ENCODE results near the gene CCDC110. TPM values are rescaled to one million over a fixed set of nuclear protein-coding genes. Genes with fewer than 3 reads are reported as not detected.

CCDC110 gene
- total RNA-seq, 1 donor from 2014 or later, result 0.73 TPM

DNA sequence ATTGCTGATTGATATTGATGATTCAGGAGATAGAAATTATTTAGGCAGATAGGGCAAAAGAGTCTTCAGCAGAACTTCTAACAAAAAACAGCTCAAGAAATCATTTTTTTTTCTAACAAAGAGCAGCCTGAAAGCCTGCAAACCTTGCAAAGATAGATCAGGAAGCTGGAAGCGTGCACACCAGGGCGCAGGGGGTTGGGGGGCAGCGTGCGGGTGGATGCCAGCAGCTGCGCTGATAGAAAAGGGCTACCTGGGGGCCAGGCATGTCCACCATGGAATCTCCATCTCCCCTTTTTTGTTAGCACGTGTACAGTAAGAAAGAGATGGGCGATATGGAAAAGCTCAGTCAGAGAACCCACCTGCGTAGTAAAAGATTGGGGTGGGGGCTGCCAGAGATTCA, 1.7 kb upstream of the CCDC110 start:
- DNase-seq (ENCODE audit: low read depth, low spot score), result no peak

GRCh38 chr4:185472103-185472542, 590 bp upstream of the CCDC110 start:
- DNase-seq (ENCODE audit: low read depth, low spot score), result no peak

DNA sequence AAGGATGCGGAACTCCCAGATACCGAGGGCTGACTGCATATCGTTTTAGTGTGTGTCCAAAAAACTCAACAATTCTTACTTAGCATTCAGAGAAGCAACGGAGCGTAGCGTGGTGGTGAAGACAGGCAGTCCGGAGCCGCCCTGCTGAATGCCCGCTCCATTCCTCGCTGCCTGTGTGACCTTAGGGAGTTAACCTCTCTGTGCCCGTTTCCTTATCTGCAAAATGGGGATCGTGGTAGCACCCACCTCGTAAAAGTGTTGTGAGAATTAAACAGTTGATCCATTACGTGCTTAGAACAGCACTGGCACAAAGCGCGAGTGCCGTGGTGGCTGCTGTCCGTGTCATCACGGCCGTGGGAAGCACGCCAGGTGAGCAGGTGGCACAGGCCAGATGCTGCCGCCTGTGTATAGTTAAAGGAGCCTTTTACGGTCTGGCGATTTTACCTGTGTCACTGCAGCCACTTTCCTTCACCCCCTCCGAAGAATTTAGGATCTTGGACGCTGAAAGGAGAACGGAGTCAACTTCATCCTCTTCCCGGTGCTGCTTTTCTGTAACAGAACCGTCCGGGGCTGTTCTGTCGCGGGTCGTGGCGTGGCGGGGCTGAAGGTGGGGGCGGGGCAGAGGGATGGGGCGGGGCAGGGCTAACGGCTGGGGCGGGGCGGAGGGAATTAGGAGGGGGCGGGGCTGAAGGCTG, 885 bp downstream of the CCDC110 start:
- no peak for DNase-seq (ENCODE audit: low read depth, low spot score)

- no peak for DNase-seq (ENCODE audit: low read depth, low spot score)
These were observed 1.9 kb downstream of the CCDC110 start for GRCh38 chr4:185469580-185470154.

- no peak for DNase-seq (ENCODE audit: low read depth, low spot score)
These were observed 2.5 kb downstream of the CCDC110 start for GRCh38 chr4:185468999-185469398.

- no peak for DNase-seq (ENCODE audit: low read depth, low spot score)
These were observed 3.5 kb downstream of the CCDC110 start for GRCh38 chr4:185467991-185468390.

- no peak for DNase-seq (ENCODE audit: low read depth, low spot score)
These were observed 4.4 kb downstream of the CCDC110 start for GRCh38 chr4:185467101-185467500.

DNA sequence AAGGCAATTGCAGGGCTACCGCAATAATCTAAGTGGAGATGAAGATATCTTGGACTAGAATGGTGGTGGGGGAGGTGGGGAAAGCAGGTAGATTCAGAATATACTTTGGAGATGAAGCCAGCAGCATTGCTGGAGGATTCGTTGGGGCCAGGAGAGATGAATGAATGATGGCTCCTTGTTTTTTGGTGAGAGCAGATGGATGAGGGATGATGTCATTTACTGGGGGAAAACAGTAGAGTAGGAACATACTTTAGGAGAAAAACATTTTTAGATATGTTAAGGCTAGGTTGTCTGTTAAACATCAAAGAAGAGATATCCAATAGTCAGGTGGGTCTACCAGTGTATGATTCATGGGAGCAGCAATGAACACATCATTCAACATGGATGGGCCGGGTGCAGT, 5.8 kb downstream of the CCDC110 start:
- no peak for DNase-seq (ENCODE audit: low read depth, low spot score)

DNA sequence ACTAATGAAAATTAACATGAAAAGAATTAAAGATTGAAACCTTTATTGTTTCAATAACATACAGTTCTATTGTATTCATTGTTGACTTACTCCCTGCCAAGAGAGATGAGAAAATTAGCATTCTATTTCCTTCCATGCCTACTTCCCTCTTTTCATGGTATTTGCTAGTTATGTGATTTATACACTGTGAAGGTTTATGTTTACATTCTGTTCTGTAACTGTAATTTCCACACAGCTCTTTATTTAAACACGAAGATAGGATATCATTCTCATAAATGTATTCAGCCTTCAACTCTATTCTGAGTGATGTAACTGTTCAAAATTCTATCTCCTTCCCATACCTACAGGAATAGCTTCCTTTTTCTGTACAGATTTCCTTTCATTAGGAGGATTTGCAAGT, 6.6 kb downstream of the CCDC110 start:
- no peak for DNase-seq (ENCODE audit: low read depth, low spot score)

DNA sequence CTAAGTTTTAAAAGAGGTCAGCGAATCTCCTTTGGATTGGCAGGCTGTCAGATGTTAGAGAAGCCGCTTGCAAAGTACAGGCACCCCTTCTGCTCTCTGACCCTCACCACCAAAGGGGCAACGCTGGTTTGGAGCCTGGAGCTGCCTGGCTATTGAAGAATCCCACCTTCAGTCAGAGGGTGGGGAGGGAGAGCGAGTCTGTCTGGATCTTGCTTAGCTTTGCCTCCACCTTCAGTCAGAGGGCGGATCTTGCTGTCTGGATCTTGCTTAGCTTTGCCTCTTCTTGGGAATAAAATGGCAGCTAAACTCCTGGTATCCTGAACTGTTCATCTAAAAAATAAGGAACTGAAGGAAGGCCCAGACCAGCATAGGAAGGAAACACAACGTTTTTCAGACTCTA, 7.3 kb downstream of the CCDC110 start:
- no peak for DNase-seq (ENCODE audit: low read depth, low spot score)

DNA sequence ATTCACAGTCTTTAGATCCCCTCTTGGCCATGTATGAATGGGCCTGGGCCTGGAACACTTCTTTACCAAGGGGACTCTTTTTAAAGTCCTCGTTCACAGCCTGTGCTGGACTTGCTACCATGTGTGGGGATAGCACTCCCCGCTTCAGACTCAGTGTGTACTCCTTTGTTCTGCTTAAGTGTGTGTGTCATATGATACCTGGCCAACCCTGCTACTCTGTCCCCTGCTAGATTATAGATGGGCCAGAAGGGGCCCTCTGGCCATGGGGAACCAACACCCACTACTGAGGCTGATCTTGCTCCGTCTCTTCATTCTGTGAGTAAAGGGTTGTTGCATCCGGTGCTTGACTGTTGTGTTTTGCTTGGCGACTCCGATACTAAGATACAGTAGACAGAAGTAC, 8.0 kb downstream of the CCDC110 start:
- no peak for DNase-seq (ENCODE audit: low read depth, low spot score)

DNA sequence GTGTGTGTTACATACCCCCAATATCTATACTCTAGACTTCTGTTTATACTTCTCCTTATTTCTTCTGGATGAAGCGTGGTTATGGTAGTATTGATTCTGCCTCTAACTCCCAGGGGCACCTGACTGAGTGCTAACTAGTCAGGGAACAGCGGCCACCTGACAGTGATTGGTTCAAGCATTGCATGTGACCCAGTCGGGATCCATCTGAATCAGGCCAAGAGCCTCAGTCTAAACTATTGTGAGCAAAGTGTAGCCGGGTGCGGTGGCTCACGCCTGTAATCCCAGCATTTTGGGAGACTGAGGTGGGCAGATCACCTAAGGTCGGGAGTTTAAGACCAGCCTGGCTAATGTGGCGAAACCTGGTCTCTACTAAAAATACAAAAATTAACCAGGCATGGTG, 10.0 kb downstream of the CCDC110 start:
- no peak for DNase-seq (ENCODE audit: low read depth, low spot score)

DNA sequence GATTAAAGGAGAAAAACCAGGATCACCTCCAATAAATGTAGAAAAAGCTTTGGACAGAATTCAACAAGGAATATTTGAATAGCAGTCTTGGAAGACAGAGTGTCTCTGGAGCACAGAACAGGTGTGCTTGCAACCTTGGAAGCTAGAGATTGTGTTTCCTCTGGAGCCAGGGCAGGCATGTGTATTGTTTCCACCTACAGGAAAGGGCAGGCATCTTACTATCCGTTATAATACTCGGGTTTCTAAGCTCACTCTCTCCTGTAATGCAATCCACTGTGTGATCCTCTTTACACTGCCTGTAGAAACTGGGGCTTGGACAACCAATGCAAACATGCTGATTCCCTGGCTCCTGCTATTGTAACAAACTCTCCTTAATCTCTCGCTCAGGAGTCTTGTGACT, 14.4 kb downstream of the CCDC110 start:
- DNase-seq (ENCODE audit: low read depth, low spot score), result no peak

- no peak for DNase-seq (ENCODE audit: low read depth, low spot score)
These were observed 15.4 kb downstream of the CCDC110 start for GRCh38 chr4:185456131-185456530.

DNA sequence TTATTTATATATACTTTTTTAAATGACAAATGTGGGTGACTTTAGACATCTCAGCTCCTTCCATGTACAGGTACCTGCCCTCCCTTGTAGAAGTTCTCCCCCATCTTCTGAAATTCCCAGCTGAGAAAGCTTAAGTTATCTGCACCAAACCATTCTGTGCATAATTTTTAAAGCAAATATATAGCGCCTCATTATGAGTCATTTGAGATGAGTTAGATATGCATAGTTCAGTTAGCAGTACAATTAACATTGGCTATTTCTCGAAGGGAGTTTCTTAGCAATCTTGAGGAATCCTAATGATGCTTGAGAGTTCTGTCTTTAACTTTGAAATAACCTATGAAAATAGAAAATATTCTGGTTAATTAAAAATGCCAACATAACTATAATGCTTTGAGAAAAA, 26.3 kb downstream of the CCDC110 start:
- no peak for DNase-seq (ENCODE audit: low read depth, low spot score)

DNA sequence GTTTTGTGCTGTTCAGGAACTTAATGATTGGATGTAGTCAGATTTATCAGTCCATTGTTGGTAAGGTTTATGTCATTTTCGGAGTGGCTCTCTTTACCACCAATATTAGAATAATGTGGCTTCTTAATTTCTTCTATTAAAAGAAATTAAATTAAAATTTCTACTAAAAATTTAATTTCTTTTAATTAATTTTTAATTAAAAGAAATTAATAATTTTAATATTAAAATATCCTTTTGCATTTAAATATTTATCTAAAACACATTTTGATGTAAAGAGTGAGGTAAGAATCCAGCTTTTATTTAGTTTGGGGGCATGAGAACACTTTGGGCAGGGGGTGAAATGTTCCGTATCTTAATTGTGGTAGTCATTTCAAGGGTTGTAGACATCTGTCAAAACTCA, 30.1 kb downstream of the CCDC110 start:
- DNase-seq (ENCODE audit: low read depth, low spot score), result no peak

DNA sequence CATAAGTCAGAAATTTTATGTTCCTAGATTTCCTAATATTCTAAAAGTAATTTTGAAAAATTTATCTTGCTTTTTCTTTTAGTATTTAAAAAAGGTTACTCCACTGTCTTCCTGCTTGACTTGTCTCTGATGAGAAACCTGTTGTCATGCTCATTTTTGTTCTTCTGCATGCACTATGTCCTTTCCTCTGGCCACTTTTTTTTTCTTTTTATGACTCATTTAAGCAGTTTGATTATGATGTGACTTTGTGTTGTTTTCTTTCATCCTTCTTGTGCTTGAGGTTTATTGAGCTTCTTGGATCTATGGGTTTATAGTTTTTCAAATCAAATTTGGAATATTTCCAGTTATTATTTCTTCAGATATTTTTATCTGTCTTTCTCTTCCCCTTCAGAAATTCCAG, 33.7 kb downstream of the CCDC110 start:
- no peak for DNase-seq (ENCODE audit: low read depth, low spot score)

DNA sequence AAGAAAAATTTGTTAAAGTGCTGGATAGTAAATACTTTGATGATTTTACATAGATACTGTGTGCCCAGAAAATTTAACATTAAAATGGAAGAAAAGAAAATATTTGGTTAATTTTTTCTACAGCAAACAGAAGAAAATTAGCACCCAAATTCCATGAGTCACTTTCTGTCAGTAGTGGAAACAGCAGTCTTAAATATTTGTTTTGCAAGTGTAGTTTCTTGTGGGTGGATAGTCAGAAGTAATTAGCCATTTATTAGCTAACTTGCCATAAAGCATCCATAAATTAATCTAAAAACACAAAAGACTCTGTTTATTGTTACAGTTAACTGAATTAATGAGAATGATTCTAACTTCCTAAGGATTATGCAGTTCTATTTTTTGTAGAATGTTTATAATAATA, 36.1 kb downstream of the CCDC110 start:
- DNase-seq (ENCODE audit: low read depth, low spot score), result no peak

DNA sequence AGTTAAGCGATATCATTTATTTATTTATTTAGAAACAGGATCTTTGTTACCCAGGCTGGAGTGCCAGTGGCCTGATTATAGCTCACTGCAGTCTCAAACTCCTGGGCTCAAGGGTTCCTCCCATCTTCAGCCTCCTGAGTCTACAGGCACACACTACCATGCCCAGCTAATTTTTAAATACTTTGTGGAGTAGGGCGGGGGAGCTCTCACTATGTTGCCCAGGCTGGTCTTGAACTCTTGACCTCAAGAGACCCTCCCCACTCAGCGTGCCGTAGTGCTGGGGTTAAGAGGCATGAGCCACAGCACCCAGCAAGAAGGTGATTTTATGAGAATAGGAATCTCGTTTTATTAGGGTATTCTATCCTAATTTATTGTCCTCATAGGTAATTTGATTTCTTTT, 41.9 kb downstream of the CCDC110 start:
- DNase-seq (ENCODE audit: low read depth, low spot score), result no peak

DNA sequence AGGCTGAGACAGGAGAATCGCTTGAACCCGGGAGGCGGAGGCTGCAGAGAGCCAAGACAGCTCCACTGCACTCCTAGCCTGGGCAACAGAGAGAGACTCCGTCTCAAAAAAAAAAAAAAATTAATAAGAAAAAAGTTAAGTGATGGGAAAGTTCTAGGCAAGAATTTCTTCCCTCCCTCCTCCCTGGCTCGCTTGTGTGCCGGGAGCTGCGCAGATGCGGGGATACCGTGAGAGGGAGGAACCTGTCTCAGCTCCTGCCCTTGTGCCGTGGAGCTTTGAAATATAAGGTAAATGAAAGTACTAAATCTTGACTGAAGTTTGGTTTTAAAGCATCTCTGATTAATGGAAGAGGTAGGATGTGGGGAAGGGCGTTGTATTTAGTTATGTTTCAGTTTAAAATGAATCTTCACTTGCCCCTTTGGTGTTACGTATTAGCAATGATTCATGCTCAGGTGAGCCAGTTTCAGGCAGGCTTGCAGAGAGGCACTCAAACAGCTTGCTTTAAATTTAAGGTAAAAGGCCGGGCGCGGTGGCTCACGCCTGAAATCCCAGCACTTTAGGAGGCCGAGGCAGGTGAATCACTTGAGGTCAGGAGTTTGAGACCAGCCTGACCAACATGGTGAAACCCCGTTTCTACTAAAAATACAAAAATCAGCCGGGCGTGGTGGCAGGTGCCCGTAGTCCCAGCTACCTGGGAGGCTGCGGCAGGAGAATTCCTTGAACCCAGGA, 44.4 kb downstream of the CCDC110 start:
- DNase-seq (ENCODE audit: low read depth, low spot score), result no peak

DNA sequence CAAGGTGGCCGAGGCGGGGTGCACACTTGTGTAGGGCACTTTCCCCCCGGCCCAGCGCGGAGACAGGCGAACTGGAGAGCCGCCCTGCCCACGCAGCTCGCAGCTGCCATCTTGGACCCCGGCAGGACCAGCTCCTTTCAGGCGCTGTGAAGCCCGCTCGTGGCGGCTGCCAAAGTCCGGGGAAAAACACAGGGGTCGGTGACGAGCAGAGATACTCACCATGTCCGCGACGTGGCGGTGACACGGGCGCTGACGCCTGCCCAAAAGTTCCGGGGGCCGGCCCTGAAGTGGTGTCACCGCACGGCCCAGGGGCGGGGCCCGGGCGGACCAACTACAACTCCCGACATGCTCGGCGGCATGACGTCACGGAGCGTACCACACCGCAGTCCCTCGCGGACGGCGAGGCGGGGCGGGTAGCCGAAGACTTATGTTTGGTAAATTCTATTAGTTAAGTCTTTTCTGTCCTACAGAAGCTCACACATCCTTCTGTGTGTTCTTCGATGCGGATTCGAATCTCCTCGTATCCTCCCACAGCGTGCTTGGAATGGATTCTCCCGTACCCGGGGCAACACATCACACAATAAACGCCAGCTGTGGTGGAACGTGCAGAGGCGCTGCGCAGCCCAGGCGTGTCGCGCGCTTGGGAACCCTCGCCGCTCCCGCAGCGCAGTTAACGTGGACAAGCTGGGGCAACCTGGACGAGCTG, 45.7 kb downstream of the CCDC110 start, which contains the start of gene UFSP2:
TSS of gene UFSP2 (minus strand) at position 318 of the 706 bp plus-strand sequence. CDS start at position 222, 96 bp downstream.
- peak; percentile 66 for DNase-seq (ENCODE audit: low read depth, low spot score)

Data from pulmonary artery endothelial cell (primary cell).